ENCODE measurements around the gene SLC2A4RG.

Gene SLC2A4RG

DNA sequence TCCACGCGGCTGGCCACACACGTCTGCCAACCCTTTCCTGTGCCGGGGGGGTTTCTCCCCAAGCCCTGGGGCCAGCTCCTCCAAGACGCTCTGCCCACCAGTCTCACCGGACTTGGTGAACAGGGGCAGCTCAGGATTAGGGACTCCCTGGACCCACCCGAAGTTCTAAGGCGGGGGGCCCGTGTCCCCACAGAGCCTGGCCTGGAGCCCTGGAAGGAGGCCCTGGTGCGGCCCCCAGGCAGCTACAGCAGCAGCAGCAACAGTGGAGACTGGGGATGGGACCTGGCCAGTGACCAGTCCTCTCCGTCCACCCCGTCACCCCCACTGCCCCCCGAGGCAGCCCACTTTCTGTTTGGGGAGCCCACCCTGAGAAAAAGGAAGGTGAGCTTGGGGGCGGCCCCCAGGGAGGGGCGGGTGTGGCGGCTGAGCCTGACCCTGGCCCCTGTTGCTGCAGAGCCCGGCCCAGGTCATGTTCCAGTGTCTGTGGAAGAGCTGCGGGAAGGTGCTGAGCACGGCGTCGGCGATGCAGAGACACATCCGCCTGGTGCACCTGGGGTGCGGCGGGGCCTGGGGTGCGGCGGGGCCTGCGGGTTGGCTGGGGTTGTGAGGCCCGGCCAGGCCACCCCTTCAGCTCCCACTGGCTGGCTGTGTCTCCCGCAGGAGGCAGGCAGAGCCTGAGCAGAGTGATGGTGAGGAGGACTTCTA, 2.3 kb downstream of the SLC2A4RG start:
- peaks cover 31% of the 10 kb centered on the region for H3K36me3 ChIP-seq (ENCODE audit: low read depth)
- no peaks in the 10 kb centered on the region for H3K9me3 ChIP-seq (ENCODE audit: severe bottlenecking)
- TF ChIP-seq, protein P1, sequence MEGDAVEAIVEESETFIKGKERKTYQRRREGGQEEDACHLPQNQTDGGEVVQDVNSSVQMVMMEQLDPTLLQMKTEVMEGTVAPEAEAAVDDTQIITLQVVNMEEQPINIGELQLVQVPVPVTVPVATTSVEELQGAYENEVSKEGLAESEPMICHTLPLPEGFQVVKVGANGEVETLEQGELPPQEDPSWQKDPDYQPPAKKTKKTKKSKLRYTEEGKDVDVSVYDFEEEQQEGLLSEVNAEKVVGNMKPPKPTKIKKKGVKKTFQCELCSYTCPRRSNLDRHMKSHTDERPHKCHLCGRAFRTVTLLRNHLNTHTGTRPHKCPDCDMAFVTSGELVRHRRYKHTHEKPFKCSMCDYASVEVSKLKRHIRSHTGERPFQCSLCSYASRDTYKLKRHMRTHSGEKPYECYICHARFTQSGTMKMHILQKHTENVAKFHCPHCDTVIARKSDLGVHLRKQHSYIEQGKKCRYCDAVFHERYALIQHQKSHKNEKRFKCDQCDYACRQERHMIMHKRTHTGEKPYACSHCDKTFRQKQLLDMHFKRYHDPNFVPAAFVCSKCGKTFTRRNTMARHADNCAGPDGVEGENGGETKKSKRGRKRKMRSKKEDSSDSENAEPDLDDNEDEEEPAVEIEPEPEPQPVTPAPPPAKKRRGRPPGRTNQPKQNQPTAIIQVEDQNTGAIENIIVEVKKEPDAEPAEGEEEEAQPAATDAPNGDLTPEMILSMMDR (IDR thresholded peaks at IDR 0.05; ENCODE audit: poor library complexity, severe bottlenecking) = no peak
- ATAC-seq (ENCODE audit: low read depth) = no peak
- H3K4me1 ChIP-seq (ENCODE audit: insufficient read depth, poor library complexity, severe bottlenecking) = peaks cover 4% of the 10 kb centered on the region
- H3K27me3 ChIP-seq (ENCODE audit: insufficient read depth, poor library complexity, severe bottlenecking) = no peaks in the 10 kb centered on the region
- H3K4me3 ChIP-seq (ENCODE audit: severe bottlenecking) = peak overlapping the region; percentile 79
- DNase-seq (ENCODE audit: low spot score) = peak; percentile 89
- H3K27ac ChIP-seq (ENCODE audit: poor library complexity, severe bottlenecking) = peak overlapping the region; percentile 96

DNA sequence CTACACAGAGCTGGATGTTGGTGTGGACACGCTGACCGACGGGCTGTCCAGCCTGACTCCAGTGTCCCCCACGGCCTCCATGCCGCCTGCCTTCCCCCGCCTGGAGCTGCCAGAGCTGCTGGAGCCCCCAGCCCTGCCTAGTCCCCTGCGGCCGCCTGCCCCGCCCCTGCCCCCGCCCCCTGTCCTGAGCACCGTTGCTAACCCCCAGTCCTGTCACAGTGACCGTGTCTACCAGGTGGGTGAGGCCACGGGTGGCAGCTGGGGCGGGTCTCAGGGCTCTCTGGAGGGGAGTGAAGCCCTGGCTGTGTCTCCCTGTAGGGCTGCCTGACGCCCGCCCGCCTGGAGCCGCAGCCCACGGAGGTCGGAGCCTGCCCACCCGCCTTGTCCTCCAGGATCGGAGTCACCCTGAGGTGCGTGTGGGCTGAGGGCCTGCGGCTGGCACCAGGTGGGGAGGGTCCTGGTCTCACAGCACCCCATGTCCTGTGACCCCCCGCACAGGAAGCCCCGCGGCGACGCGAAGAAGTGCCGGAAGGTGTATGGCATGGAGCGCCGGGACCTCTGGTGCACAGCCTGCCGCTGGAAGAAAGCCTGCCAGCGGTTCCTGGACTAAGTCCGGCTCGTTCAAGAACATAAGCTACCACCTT, 2.9 kb downstream of the SLC2A4RG start:
- no peaks in the 10 kb centered on the region for H3K27me3 ChIP-seq (ENCODE audit: insufficient read depth, poor library complexity, severe bottlenecking)

DNA sequence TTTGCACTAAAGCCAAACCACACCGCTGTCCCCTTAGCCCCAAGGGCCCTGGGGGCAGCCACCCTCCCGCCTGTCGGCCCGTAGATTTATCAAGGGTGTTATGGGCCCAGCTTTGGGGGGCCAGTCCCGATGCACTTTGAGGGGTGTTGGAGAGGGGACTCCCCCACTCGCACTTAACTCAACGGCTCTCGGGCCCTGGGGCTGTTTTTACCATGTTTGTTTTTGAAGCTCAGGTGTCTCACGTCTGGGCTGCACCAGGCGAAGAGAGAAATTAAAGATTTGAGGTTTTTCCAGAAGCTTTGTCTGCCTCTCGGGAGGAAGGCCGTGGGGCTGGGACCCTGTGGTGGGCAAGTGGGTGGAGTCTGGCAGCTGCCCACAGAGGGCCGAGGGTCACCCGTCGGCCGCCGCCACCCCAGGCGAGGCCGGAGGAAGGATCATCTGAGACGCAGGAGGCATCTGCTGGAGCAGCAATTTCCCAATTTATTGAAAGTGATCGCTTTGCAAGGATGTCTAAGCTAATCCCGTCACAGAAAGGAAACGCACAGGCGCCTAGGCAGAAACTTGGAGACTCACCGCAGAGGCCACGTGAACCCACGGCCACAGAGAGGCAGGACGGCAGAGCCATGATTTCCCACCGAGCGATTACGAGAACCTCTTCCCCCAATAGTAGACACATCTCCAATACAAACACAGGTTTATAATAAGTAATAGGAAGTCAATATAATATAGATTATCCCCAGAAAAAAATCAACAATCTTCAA, 3.8 kb downstream of the SLC2A4RG start:
- ATAC-seq (ENCODE audit: low read depth) (no peak), DNase-seq (ENCODE audit: low spot score) (peak; percentile 76)
- Histone ChIP-seq H3K36me3 (ENCODE audit: low read depth) (peaks cover 31% of the 10 kb centered on the region), H3K27ac (ENCODE audit: poor library complexity, severe bottlenecking) (no peak overlapping the region), H3K4me3 (ENCODE audit: severe bottlenecking) (no peak overlapping the region), H3K9me3 (ENCODE audit: severe bottlenecking) (no peaks in the 10 kb centered on the region), H3K27me3 (ENCODE audit: insufficient read depth, poor library complexity, severe bottlenecking) (no peaks in the 10 kb centered on the region), H3K4me1 (ENCODE audit: insufficient read depth, poor library complexity, severe bottlenecking) (peaks cover 4% of the 10 kb centered on the region)
- TF ChIP-seq, protein P1 (IDR thresholded peaks at IDR 0.05; ENCODE audit: poor library complexity, severe bottlenecking) = no peak

More for the DNA sequence above, 2.9 kb downstream of the SLC2A4RG start:
- TF ChIP-seq, protein P1 (IDR thresholded peaks at IDR 0.05; ENCODE audit: poor library complexity, severe bottlenecking) = no peak
- no peak overlapping the region for H3K27ac ChIP-seq (ENCODE audit: poor library complexity, severe bottlenecking)
- peaks cover 31% of the 10 kb centered on the region for H3K36me3 ChIP-seq (ENCODE audit: low read depth)
- no peak for DNase-seq (ENCODE audit: low spot score)
- ATAC-seq (ENCODE audit: low read depth) = no peak
- H3K4me1 ChIP-seq (ENCODE audit: insufficient read depth, poor library complexity, severe bottlenecking) = peaks cover 4% of the 10 kb centered on the region
- no peaks in the 10 kb centered on the region for H3K9me3 ChIP-seq (ENCODE audit: severe bottlenecking)
- H3K4me3 ChIP-seq (ENCODE audit: severe bottlenecking) = no peak overlapping the region

- peak; percentile 57 for DNase-seq (ENCODE audit: low spot score)
- Histone ChIP-seq H3K27ac (ENCODE audit: poor library complexity, severe bottlenecking) (no peak overlapping the region), H3K9me3 (ENCODE audit: severe bottlenecking) (no peaks in the 10 kb centered on the region), H3K36me3 (ENCODE audit: low read depth) (peaks cover 31% of the 10 kb centered on the region), H3K4me3 (ENCODE audit: severe bottlenecking) (no peak overlapping the region), H3K4me1 (ENCODE audit: insufficient read depth, poor library complexity, severe bottlenecking) (peaks cover 4% of the 10 kb centered on the region), H3K27me3 (ENCODE audit: insufficient read depth, poor library complexity, severe bottlenecking) (no peaks in the 10 kb centered on the region)
- TF ChIP-seq, protein P1 (IDR thresholded peaks at IDR 0.05; ENCODE audit: poor library complexity, severe bottlenecking) = no peak
- no peak for ATAC-seq (ENCODE audit: low read depth)
Measured at GRCh38 chr20:63744158-63744557, 4.6 kb downstream of the SLC2A4RG start.

Data from RWPE2 (cell line).